Jurkat, Clone E6-1 (cell line): ENCODE data around the gene ATG5.
A peak's percentile ranks its signal among the peaks of the same experiment; 100 is the strongest.
"Not testable (repeated sequence)": the region's sequence is repeated elsewhere in the genome, so short reads cannot be mapped to it uniquely, and the experiment has no call there.

Experiments
- DNase-seq: peaks from one replicate; pipeline ENCODE4 v3.0.0-alpha.2; 2011; ENCODE audit warnings: low read depth, low spot score
- H3K4me3 ChIP-seq: 2 replicates; pipeline ENCODE4 v1.5.1; 2011; ENCODE audit warnings: mild to moderate bottlenecking, low read length, control low read depth, moderate library complexity

Gene ATG5

DNA sequence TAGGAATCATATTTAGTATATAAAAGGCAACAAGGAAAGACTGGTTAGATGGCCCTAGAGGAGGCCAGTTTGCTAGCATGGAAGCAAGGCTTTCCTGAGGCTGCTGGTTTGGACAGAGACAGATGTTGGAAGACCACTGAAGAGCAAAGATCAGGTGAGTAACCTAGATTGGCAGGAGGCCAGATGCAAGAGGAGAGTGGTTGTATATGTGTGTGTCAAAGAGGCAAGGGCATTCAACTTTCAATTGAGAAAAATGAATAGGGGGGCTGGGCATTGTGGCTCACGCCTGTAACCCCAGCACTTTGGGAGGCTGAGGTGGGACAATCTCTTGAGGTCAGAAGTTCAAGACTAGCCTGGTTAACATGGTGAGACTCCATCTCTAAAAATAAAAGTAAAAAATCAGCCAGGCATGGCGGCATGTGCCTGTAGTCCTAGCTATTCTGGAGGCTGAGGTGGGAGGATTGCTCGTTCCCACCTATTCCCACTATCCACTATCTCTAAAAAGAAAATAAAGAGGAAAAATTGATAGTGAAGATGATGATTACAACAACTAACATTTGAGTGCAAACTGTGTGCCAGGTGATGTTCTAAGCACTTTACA lies 159.6 kb downstream of the ATG5 start:
- no peak overlapping the region for H3K4me3 ChIP-seq
- DNase-seq = no peak

DNA sequence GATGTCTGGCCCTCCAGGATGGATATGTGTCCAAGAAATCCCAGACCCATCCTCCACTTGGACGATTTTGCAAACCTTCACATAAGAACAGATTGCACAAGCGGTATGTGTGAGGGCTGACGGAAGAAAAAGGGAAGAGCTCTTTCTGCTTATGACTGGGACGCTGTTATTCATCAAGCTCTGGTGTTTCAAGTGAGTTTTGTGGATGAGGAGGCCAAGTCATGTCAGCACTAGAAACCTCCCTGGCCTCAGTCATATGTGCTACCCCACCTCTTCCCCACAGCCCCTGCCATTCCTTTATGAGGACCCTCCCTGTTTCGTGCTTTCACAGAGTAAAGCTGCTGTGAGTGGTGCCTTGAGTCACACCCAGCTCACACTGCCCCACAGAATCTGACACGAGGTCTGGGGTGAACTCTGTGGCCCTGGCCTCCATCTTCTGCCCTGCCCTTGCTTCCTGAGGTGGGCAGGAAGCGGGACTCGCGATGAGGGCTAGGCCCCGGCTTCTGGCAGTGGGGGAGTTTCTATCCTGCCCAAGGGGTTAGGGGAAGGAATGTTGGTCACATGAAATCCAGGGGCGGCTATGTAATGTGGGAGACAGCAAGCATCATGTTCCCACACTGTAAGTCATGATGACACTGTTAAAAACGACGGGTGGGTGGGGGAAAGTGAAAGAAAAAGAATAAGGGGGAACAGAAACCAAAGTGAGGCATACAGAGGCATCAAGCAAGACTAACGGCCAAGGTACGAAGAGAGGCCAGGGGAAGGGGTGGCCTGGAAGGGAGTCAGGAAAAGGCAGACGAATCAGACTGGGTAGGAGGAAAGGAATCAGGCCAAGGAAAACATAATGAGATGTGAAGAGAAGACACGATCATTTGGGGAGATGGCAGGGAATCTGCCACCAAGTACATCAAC lies 161.3 kb downstream of the ATG5 start:
- DNase-seq = no peak
- H3K4me3 ChIP-seq = no peak overlapping the region

DNA sequence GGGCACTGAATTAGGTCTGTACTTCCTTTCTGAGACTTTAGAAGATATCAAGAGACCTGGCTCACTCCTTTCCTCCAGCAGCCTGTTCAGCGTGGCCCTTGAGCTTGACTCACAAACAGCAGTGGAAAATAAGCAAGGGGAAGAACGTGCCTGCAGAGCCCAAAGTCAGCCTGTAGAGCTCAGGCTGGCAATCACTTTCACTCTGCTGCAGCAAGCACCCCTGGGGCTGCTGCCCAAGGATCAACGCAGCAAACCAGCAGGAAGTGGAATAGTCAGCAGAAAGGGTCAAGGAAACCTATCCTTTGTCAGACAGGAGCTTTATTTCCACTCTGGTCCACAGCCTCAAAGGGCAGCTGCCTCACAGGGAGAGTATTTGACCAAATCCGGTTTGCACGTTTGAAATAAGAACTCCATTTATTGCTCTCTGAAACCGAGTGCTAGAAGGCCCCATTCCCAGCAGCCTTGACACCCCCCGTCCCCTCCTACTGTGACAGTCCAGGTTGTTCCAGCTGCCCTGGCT lies 162.1 kb downstream of the ATG5 start:
- H3K4me3 ChIP-seq = no peak overlapping the region
- DNase-seq = no peak

DNA sequence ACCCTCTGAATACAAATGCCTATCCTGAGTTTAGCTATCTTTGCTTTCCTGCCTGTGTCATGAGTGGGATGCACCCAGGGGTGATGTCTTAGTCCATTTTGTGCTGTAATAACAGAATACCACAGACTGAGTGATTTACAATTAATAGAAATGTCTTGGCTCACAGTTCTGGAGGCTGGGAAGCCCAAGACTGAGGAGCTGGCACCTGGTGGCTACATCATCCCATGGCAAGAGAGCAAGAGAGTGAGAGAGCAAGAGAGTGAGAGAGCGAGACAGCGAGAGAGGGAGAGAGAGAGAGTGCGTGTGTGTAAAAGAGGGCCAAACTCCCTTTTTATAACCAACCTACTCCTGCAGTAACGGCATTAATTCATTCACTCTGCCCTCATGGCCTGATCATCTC lies 162.6 kb downstream of the ATG5 start:
- H3K4me3 ChIP-seq = no peak overlapping the region
- no peak for DNase-seq

- DNase-seq = no peak
- no peak overlapping the region for H3K4me3 ChIP-seq
Measured at GRCh38 chr6:106161893-106162292, 163.7 kb downstream of the ATG5 start.

DNA sequence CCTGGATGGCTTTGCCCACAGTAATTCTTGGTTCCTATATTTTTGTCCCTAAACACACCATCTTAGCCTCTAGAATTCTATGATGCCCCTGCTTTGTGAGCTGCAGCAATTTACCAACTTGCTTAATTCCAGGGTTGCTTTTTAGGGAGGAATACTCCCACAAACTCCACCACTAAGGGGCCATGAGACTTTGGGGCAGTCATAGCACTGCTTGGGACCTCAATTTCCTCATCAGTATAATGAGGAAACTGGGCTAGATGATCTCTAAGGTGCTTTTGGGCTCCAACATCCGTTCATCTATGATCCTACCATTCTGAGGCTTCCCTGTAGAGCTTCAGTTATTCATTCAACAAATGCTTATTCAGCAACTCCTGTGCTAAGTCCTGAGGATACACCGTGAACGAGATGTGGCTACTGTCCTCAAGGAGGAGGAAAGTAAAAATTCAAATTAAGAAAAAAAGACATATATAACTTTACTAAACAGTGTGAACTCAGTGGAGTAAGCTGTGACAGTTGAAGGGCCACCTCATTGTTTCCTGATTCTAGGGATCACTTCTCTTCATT lies 164.2 kb downstream of the ATG5 start:
- DNase-seq = no peak
- H3K4me3 ChIP-seq = no peak overlapping the region

GRCh38 chr6:106160189-106160588 lies 165.4 kb downstream of the ATG5 start:
- DNase-seq = no peak
- H3K4me3 ChIP-seq = no peak overlapping the region

GRCh38 chr6:106159531-106159940 lies 166.0 kb downstream of the ATG5 start:
- H3K4me3 ChIP-seq = no peak overlapping the region
- no peak for DNase-seq

DNA sequence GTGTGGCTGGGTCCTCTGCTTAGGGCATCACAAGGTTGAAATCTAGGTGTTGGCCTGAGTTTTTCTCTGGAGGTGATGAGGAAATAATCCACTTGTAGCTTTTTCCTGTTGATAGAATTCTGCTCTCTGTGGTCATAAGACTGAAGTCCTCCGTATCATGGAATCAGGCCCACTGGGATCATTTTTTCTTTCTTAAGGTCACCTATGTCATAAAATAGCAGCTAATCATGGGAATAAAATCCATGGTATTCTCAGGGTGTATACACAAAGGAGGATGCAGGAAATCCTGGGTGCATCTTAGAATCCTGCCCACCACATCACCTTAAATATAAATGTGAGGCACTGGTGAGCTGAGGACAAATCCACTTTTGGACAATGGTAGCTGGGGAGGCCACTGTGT lies 166.7 kb downstream of the ATG5 start:
- H3K4me3 ChIP-seq = no peak overlapping the region
- DNase-seq = no peak

- no peak overlapping the region for H3K4me3 ChIP-seq
- DNase-seq = no peak
Measured at GRCh38 chr6:106156863-106157262, 168.7 kb downstream of the ATG5 start.

GRCh38 chr6:106156413-106156812 lies 169.1 kb downstream of the ATG5 start:
- no peak overlapping the region for H3K4me3 ChIP-seq
- no peak for DNase-seq

DNA sequence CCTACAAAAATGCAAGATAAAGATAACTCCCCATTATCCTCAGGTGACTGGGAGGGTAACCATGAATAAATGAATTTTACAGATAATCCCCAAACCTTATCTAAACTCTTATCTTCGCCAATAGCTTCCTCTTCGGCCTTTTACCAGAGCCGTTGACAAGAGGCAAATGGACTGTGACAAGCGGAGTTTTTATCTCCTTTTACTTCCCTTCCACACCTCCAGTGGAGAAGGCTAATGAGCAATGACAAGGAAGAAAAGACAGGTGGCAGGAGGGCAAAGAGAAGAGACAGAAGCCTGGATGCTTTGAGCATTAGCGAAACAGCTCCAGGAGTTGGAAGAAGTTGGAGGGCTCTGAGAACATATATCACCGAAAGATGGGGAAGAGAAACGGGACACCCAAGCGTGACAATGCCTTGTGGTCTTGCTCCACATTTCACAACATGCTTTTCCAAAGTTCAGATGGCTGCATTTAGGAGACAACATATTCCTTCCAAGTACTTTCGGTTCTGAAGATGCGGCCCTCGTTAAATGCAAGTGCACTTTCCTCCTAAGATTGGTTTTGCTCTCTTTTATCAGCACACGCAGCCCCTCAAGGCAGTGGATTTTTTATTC lies 170.2 kb downstream of the ATG5 start:
- no peak for DNase-seq
- H3K4me3 ChIP-seq = no peak overlapping the region

- DNase-seq = no peak
- H3K4me3 ChIP-seq = no peak overlapping the region
Measured at GRCh38 chr6:106154326-106154725, 171.2 kb downstream of the ATG5 start.

DNA sequence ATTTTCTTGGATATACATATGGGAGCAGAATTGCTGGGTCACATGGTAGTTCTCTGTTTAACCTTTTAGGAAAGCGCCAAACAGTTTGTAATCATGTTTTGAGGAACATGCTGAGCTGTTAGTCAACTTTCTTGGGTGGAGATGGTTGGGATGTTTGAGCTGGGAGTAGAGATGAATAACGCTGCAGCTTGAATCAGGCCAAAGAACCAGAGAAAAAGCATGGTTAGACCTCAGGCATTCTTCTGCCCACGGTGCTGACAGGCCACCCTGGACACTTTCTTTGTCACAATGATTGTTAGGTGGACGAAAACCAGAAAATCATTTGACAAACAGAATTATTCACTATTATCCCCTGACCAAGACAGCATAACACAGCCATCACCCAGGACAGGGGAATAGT lies 172.6 kb downstream of the ATG5 start:
- no peak overlapping the region for H3K4me3 ChIP-seq

GRCh38 chr6:106152476-106152875 lies 173.1 kb downstream of the ATG5 start:
- H3K4me3 ChIP-seq, DNase-seq: not testable (repeated sequence)

More for the DNA sequence above, 172.6 kb downstream of the ATG5 start:
- no peak for DNase-seq

DNA sequence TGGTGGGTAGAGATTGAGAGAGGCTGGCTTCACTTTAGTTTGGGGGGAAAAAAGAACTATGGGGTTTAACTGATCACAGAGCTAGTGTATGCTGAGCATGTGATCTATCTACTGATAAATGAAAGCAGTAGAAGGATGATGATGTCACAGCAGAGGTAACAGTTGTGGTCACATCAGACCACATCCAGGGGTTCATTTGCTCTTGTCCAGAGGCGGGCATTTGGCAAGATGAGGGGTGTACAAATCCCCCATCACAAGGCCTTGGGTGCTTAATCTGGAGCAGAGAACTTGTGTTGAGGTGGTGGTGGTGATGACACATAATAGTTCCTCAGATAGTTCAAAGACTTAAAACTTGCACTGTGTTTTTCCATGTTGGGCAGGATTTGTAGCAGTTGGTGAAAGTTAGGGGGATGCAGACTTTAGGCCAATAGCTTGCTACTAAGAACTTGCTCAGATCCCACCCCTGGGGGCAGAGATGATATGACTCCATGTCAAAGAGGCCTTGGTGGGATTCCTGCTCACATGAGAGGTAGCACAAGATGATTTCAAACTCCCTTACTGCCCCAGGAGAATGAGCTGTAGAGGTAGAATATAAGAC lies 176.0 kb downstream of the ATG5 start:
- no peak overlapping the region for H3K4me3 ChIP-seq
- DNase-seq = peak; percentile 74

DNA sequence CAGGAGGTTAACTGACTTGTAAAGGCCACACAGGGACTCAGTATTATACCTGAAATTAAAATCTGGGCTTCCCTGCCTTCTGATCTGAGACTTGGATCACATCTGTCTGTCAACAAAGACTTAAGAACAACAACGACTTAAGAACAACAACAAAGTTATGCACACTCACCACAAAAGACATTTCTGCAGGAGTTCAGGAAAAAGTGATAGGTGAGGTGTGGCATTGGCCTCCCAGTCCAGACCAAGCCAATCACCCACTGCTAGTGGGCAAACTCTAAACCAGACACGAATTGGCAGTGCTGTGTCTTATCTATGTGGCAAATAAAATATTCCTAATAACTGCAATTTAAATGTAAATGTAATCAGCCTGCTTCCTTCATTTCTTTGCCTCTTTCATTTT lies 178.1 kb downstream of the ATG5 start:
- H3K4me3 ChIP-seq = no peak overlapping the region
- DNase-seq = no peak

DNA sequence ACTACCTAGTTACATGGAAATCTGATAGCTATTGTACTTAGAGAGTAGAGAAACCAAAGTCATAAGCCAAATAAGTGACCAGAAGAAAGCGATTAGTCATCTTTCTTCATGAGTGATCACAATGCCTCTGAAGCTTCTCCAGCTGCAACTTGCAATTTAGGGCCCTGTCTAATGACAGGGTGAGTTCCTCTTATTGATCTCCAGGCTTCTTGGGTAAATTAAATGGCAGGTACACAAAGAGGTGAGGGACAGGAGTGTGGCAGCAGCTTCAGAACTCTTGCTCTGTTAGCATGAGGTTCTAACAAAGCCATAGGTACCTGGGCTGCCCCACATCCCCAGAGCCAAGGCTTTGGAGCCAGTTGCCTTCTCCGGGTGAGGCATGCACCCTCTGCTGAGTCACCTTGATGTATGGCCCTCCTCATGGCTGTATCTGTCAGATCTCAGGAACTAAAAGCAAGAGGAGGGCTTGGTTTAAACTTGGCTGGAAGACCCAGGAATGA lies 178.7 kb downstream of the ATG5 start:
- no peak overlapping the region for H3K4me3 ChIP-seq
- DNase-seq = no peak

DNA sequence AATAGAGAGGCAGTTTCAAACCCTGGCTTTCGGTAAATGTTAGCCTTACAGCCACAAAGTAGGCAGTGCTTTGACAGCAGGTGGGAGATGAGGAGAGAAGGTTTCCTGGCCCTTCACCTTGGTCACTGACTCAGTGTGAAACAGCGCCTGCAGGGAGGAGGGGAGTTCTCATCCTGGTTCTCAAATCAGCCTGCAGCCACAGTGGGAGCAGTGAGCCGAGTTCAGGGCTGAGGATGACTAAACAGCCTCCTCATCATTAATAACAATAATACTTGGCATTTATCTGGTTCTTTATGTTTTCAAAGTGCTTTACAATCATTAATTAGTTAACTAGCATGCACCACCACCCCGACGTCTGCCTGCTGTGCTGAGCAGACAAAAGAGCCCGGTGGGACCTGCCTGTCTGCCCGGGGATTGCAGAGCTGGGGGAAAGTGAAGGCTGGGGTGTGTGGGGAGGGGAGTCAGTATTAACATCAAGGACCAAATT lies 179.8 kb downstream of the ATG5 start:
- DNase-seq = no peak
- no peak overlapping the region for H3K4me3 ChIP-seq
